Rectal smooth muscle tissue (tissue), 1 donor: ENCODE measurements around the gene ZNF415.

Experiments used
- H3K27ac ChIP-seq: one replicate; pipeline ENCODE4 v1.7.0; 2013; ENCODE audit warnings: low read depth, low read length, inconsistent platforms
- H3K27me3 ChIP-seq: one replicate; pipeline ENCODE4 v1.7.0; 2013; ENCODE audit warnings: low read length; ENCODE audit not compliant: control insufficient read depth, insufficient read depth
- H3K36me3 ChIP-seq: one replicate; pipeline ENCODE4 v1.7.0; 2013; ENCODE audit warnings: low read length; ENCODE audit not compliant: control insufficient read depth, insufficient read depth
- H3K4me1 ChIP-seq: one replicate; pipeline ENCODE4 v1.7.0; 2013; ENCODE audit warnings: low read length; ENCODE audit not compliant: control insufficient read depth, insufficient read depth
- H3K4me3 ChIP-seq: one replicate; pipeline ENCODE4 v1.7.0; 2013; ENCODE audit warnings: low read length
- H3K9ac ChIP-seq: one replicate; pipeline ENCODE4 v1.7.0; 2013; ENCODE audit warnings: low read length

The ZNF415 gene

GRCh38 chr19:53068834-53069233 lies 63.9 kb downstream of the ZNF415 start:
- Histone ChIP-seq H3K27me3 (no peaks in the 10 kb centered on the region), H3K27ac (no peak overlapping the region), H3K9ac (no peak overlapping the region), H3K4me3 (no peak overlapping the region), H3K4me1 (no peaks in the 10 kb centered on the region), H3K36me3 (peaks cover 28% of the 10 kb centered on the region)

- no peaks in the 10 kb centered on the region for H3K4me1 ChIP-seq
- peaks cover 24% of the 10 kb centered on the region for H3K36me3 ChIP-seq
- no peaks in the 10 kb centered on the region for H3K27me3 ChIP-seq
- no peak overlapping the region for H3K4me3 ChIP-seq
- H3K27ac ChIP-seq: no peak overlapping the region
- H3K9ac ChIP-seq: no peak overlapping the region
These were observed 64.5 kb downstream of the ZNF415 start for GRCh38 chr19:53068199-53068598.

GRCh38 chr19:53057904-53058580 lies 74.7 kb downstream of the ZNF415 start:
- Histone ChIP-seq H3K27ac (no peak overlapping the region), H3K27me3 (no peaks in the 10 kb centered on the region), H3K9ac (no peak overlapping the region), H3K4me3 (peak overlapping the region; percentile 41), H3K36me3 (no peaks in the 10 kb centered on the region), H3K4me1 (no peaks in the 10 kb centered on the region)
